GM12801 (cell line): ENCODE results near the gene PCDHA5.

ENCODE experiments used
- TF ChIP-seq, protein P1 (sequence below): IDR thresholded peaks from one replicate; pipeline ENCODE4 v1.5.1; 2011; ENCODE audit warnings: control low read depth; ENCODE audit not compliant: insufficient read length; ENCODE audit errors: extremely low read depth

PCDHA5 gene

DNA sequence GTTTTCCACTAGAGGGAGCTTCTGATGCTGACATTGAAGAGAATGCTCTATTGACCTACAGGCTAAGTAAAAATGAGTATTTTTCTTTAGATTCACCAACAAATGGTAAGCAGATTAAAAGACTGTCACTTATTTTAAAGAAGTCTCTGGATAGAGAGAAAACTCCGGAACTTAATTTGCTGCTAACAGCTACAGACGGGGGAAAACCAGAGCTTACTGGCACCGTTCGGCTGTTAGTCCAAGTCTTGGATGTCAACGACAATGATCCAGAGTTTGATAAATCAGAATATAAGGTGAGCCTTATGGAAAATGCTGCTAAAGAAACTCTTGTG, 48.1 kb downstream of the PCDHA5 start:
- TF ChIP-seq, protein P1, sequence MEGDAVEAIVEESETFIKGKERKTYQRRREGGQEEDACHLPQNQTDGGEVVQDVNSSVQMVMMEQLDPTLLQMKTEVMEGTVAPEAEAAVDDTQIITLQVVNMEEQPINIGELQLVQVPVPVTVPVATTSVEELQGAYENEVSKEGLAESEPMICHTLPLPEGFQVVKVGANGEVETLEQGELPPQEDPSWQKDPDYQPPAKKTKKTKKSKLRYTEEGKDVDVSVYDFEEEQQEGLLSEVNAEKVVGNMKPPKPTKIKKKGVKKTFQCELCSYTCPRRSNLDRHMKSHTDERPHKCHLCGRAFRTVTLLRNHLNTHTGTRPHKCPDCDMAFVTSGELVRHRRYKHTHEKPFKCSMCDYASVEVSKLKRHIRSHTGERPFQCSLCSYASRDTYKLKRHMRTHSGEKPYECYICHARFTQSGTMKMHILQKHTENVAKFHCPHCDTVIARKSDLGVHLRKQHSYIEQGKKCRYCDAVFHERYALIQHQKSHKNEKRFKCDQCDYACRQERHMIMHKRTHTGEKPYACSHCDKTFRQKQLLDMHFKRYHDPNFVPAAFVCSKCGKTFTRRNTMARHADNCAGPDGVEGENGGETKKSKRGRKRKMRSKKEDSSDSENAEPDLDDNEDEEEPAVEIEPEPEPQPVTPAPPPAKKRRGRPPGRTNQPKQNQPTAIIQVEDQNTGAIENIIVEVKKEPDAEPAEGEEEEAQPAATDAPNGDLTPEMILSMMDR = no peak

DNA sequence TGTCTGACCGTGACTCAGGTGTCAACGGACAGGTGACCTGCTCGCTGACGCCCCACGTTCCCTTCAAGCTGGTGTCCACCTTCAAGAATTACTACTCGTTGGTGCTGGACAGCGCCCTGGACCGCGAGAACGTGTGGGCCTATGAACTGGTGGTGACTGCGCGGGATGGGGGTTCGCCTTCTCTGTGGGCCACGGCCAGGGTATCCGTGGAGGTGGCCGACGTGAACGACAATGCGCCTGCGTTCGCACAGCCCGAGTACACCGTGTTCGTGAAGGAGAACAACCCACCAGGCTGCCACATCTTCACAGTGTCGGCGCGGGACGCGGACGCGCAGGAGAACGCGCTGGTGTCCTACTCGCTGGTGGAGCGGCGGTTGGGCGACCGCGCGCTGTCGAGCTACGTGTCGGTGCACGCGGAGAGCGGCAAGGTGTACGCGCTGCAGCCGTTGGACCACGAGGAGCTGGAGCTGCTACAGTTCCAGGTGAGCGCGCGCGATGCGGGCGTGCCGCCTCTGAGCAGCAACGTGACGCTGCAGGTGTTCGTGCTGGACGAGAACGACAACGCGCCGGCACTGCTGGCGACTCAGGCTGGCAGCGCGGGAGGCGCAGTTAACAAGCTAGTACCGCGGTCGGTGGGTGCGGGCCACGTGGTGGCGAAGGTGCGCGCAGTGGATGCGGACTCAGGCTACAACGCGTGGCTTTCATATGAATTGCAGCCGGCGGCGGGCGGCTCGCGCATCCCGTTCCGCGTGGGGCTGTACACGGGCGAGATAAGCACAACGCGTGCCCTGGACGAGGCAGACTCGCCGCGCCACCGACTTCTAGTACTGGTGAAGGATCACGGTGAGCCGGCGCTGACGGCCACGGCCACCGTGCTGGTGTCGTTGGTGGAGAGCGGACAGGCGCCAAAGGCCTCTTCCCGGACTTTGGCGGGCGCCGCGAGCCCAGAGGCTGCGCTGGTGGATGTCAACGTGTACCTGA, 49.1 kb downstream of the PCDHA5 start:
- TF ChIP-seq, protein P1 = no peak
